Measurements from ENCODE around the gene SEC16A.
A peak's percentile ranks its signal among the peaks of the same experiment; 100 is the strongest.

SEC16A gene

GRCh38 chr9:136482793-136483588, at the start of gene SEC16A:
TSS of gene SEC16A (minus strand) at chr9:136483040. CDS start at chr9:136477615, 5,425 bp downstream.
- Mint-ChIP-seq H3K36me3 (peaks cover 4 to 10% of the 10 kb centered on the region in 2 donors), H3K4me1 (peaks cover 13 to 40% of the 10 kb centered on the region in 2 donors), H3K27ac (peak within 1 kb of the TSS; percentile 100), H3K27me3 (peaks cover 4 to 6% of the 10 kb centered on the region in 2 donors), H3K9me3 (no peaks in the 10 kb centered on the region), H3K4me3 (peak within 1 kb of the TSS; percentile 94 to 99)
- DNase-seq (peak; percentile 96), ATAC-seq (replicated peaks) (peak; percentile 77 to 78)

GRCh38 chr9:136531904-136532798, 49.3 kb upstream of the SEC16A start:
- Mint-ChIP-seq H3K27me3 (peaks cover 0 to 6% of the 10 kb centered on the region in 2 donors), H3K4me3 (peak overlapping the region; percentile 63 to 65), H3K4me1 (peaks cover 45 to 78% of the 10 kb centered on the region in 2 donors), H3K9me3 (no peaks in the 10 kb centered on the region), H3K27ac (peak overlapping the region; percentile 45), H3K36me3 (peaks cover 3 to 24% of the 10 kb centered on the region in 2 donors)
- DNase-seq, result no peak
- peak in 1 of 2 donors; percentile 12 for ATAC-seq (replicated peaks)

- Mint-ChIP-seq H3K9me3 (no peaks in the 10 kb centered on the region), H3K36me3 (peaks cover 3 to 23% of the 10 kb centered on the region in 2 donors), H3K27me3 (peaks cover 0 to 6% of the 10 kb centered on the region in 2 donors), H3K4me3 (peak overlapping the region in 1 of 2 donors; percentile 52), H3K4me1 (peaks cover 45 to 76% of the 10 kb centered on the region in 2 donors), H3K27ac (no peak overlapping the region)
- DNase-seq (no peak), ATAC-seq (replicated peaks) (no peak)
Measured at GRCh38 chr9:136531186-136531903, 48.5 kb upstream of the SEC16A start.

- Mint-ChIP-seq H3K36me3 (peaks cover 6 to 23% of the 10 kb centered on the region in 2 donors), H3K4me3 (peak overlapping the region in 1 of 2 donors; percentile 4), H3K9me3 (no peaks in the 10 kb centered on the region), H3K27ac (no peak overlapping the region), H3K4me1 (peaks cover 46 to 84% of the 10 kb centered on the region in 2 donors), H3K27me3 (peaks cover 0 to 6% of the 10 kb centered on the region in 2 donors)
- ATAC-seq (replicated peaks), result no peak
- no peak for DNase-seq
Measured at GRCh38 chr9:136530461-136531089, 47.7 kb upstream of the SEC16A start.

- Mint-ChIP-seq H3K27me3 (peaks cover 0 to 6% of the 10 kb centered on the region in 2 donors), H3K4me3 (peak overlapping the region in 1 of 2 donors; percentile 28), H3K36me3 (peaks cover 7 to 23% of the 10 kb centered on the region in 2 donors), H3K27ac (peak overlapping the region; percentile 20), H3K4me1 (peaks cover 43 to 81% of the 10 kb centered on the region in 2 donors), H3K9me3 (no peaks in the 10 kb centered on the region)
- ATAC-seq (replicated peaks) (no peak), DNase-seq (no peak)
Measured at GRCh38 chr9:136529516-136530460, 46.9 kb upstream of the SEC16A start.

GRCh38 chr9:136528716-136529341, 46.0 kb upstream of the SEC16A start:
- DNase-seq, result no peak
- Mint-ChIP-seq H3K36me3 (peaks cover 4 to 19% of the 10 kb centered on the region in 2 donors), H3K27ac (no peak overlapping the region), H3K4me3 (no peak overlapping the region), H3K4me1 (peaks cover 36 to 72% of the 10 kb centered on the region in 2 donors), H3K27me3 (peaks cover 0 to 6% of the 10 kb centered on the region in 2 donors), H3K9me3 (no peaks in the 10 kb centered on the region)
- ATAC-seq (replicated peaks), result no peak

GRCh38 chr9:136527721-136528710, 45.2 kb upstream of the SEC16A start:
- ATAC-seq (replicated peaks), result no peak
- peaks cover 30 to 64% of the 10 kb centered on the region in 2 donors for H3K4me1 Mint-ChIP-seq
- H3K4me3 Mint-ChIP-seq, result no peak overlapping the region
- peaks cover 4 to 14% of the 10 kb centered on the region in 2 donors for H3K36me3 Mint-ChIP-seq
- no peak for DNase-seq
- no peaks in the 10 kb centered on the region for H3K9me3 Mint-ChIP-seq
- H3K27ac Mint-ChIP-seq, result peak overlapping the region; percentile 16
- H3K27me3 Mint-ChIP-seq, result peaks cover 0 to 6% of the 10 kb centered on the region in 2 donors

- Mint-ChIP-seq H3K4me3 (no peak overlapping the region), H3K36me3 (peaks cover 5 to 7% of the 10 kb centered on the region in 2 donors), H3K9me3 (no peaks in the 10 kb centered on the region), H3K27ac (no peak overlapping the region), H3K4me1 (peaks cover 22 to 56% of the 10 kb centered on the region in 2 donors), H3K27me3 (peaks cover 0 to under 1% of the 10 kb centered on the region in 2 donors)
- DNase-seq (no peak), ATAC-seq (replicated peaks) (no peak)
Measured at GRCh38 chr9:136527131-136527530, 44.3 kb upstream of the SEC16A start.

- H3K4me3 Mint-ChIP-seq, result no peak overlapping the region
- no peak overlapping the region for H3K27ac Mint-ChIP-seq
- no peaks in the 10 kb centered on the region for H3K27me3 Mint-ChIP-seq
- ATAC-seq (replicated peaks) (no peak), DNase-seq (no peak)
- peaks cover 5 to 6% of the 10 kb centered on the region in 2 donors for H3K36me3 Mint-ChIP-seq
- peaks cover 20 to 54% of the 10 kb centered on the region in 2 donors for H3K4me1 Mint-ChIP-seq
- no peaks in the 10 kb centered on the region for H3K9me3 Mint-ChIP-seq
Measured at GRCh38 chr9:136526625-136527066, 43.8 kb upstream of the SEC16A start.

- H3K4me1 Mint-ChIP-seq, result peaks cover 14 to 47% of the 10 kb centered on the region in 2 donors
- H3K4me3 Mint-ChIP-seq, result no peak overlapping the region
- peak overlapping the region; percentile 37 for H3K27ac Mint-ChIP-seq
- no peaks in the 10 kb centered on the region for H3K27me3 Mint-ChIP-seq
- H3K9me3 Mint-ChIP-seq, result no peaks in the 10 kb centered on the region
- no peak for ATAC-seq (replicated peaks)
- H3K36me3 Mint-ChIP-seq, result peaks cover 4 to 5% of the 10 kb centered on the region in 2 donors
- no peak for DNase-seq
Measured at GRCh38 chr9:136525841-136526499, 43.1 kb upstream of the SEC16A start.

GRCh38 chr9:136525207-136525606, 42.4 kb upstream of the SEC16A start:
- no peak for ATAC-seq (replicated peaks)
- Mint-ChIP-seq H3K27me3 (no peaks in the 10 kb centered on the region), H3K9me3 (no peaks in the 10 kb centered on the region), H3K4me3 (no peak overlapping the region), H3K27ac (no peak overlapping the region), H3K4me1 (peaks cover 11 to 39% of the 10 kb centered on the region in 2 donors), H3K36me3 (peaks cover 5% of the 10 kb centered on the region in 2 donors)
- DNase-seq, result no peak
